CMK (cell line): ENCODE results near the gene UTY.

ENCODE experiments used
- DNase-seq: peaks from one replicate; pipeline ENCODE4 v3.0.0-alpha.2; 2010; ENCODE audit warnings: low read depth

UTY gene

DNA sequence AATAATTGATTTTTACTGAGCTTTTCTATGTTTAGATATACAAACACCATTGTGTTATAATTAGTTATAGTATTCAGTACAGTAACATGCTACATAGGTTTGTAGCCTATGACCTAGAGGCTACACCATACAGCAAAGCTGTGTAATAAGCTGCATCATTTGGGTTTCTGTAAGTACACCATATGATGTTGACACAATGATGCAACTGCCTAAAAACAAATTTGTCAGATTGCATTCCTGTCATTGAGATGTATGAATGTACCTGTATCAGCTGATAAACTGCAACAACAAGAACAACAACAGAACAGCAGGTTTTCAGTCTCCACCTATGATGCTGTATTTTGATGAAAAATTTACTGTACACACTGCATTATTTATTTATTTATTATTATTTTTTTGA, 64.3 kb downstream of the UTY start:
- no peak for DNase-seq

GRCh38 chrY:13398876-13399275, 81.0 kb downstream of the UTY start:
- no peak for DNase-seq

DNA sequence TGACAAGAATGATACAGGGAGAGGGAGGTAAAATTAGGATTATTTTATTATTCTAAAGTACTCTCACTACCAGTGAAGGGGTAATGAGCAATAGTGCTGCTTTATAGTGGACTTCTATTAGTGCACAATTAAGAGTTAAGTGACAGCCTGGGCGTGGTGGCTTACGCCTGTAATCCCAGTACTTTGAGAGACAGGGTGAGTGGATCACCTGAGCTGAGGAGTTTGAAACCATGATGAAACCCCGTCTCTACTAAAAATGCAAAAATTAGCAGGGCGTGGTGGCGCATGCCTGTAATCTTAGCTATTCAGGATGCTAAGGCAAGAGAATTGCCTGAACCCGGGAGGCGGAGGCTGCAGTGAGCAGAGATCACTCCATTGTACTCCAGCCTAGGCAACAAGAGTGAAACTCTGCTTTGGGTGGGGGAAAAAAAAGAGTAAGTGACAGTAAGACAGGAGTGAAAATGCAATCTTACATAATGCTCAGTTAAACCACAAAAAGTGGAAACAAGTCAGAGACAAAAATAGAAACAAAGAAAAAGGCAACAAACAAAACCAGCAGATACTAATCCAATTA, 98.6 kb downstream of the UTY start:
- no peak for DNase-seq

DNA sequence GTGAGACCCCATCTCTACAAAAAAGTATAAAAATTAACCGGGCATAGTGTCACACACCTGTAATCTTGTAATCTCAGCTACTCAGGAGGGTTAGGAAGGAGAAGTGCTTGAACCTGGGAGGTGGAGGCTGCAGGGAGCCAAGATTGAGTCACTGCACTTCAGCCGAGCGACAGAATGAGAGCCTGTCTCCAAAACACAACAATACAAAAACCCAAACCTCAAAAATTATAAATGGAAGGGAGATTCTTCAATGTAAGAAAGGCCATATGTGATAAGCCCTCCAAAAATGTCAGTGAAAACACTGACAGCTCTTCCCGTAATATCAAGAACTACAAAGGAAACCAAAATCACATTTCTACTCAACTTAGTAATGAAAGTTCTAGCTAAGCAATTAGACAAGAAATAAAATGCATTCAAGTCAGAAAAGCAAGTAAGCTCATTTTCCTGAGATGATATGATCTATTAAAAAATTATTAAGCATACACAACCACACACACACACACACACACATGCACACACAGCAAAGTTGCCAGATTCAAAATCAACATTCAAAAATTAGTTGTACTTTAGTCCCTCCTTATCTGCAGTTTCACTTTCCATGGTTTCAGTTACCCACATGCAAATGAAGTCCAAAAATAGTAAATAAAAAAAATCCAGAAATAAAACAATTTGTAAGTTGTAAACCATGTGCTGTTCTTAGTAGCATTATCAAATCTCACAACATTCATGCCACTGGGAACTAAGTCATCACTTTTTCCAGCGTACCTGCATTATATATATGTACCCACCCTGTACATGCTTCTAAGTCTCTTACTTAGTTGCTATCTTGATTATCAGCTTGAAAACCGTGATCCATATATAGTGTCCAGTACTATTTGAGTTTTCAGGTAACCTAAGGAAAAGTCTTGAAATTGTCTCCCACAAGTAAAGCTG, 108.7 kb downstream of the UTY start:
- DNase-seq, result no peak

- no peak for DNase-seq
Observed at GRCh38 chrY:13370245-13370644, 109.6 kb downstream of the UTY start.

DNA sequence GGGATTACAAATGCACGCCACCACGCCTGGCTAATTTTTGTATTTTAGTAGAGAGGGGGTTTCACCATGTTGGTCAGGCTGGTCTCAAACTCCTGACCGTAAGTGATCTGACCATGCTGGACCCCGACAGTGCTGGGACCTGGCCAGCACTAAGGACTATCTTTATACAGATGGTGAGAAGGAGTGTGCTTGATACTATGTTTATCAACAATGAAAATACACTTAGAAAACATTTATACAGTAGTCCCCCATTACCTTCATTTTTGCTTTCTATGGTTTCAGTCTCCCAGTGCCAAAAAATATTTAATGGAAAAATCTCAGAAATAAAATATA, 111.4 kb downstream of the UTY start:
- no peak for DNase-seq

DNA sequence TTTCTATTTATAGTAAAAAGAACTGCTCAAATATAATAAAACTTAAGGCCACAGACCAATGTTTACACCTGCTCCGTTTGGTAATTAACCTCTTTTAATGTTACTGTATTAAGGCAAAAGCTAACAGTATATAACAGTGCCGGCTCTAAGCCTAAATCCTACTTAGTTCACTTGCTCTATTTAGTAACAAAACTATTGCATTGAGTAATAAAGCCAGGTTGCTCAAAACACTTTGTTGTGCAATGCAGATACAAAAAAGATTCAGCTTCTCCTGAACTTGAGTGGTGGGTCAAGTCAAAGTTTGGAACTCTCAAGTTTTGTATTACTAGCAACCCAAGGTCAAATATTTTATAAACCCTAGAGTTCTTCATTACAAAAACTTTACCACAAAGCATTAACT, 116.2 kb downstream of the UTY start:
- no peak for DNase-seq

DNA sequence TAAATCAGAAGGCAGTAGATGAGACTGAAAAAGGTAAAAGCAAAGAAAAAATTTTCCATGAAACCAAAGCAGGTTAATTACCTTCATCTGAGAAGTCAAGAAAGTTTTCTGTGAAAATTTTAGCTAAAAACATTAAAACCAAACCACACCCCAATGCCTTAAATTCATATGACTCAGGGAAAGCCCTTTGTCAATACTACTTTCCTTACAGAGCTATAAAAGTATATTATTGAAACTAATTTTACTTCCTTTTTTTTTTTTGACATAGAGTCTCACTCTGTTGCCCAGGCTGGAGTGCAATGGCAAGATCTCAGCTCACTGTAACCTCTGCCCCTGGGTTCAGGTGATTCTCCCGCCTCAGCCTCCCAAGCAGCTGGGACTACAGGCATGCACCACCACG, 117.2 kb downstream of the UTY start:
- no peak for DNase-seq

GRCh38 chrY:13361656-13362636, 117.9 kb downstream of the UTY start:
- no peak for DNase-seq

DNA sequence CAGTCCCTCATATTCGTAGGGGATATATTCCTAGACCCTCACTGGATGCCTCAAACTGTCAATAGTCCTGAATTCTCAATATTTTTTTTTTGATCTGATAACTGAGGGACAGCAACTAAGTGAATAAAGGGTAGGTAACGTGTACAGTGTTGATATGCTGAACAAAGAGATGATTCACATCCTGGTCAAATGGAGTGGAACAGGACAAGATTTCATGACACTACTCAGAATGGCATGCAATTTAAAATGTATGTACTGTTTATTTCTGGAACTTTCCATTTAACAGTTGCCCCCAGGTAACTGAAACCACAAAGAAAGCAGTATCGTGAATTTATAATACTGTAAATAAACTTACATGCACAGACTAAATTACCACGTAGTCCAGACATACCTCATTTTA, 128.4 kb downstream of the UTY start:
- no peak for DNase-seq

DNA sequence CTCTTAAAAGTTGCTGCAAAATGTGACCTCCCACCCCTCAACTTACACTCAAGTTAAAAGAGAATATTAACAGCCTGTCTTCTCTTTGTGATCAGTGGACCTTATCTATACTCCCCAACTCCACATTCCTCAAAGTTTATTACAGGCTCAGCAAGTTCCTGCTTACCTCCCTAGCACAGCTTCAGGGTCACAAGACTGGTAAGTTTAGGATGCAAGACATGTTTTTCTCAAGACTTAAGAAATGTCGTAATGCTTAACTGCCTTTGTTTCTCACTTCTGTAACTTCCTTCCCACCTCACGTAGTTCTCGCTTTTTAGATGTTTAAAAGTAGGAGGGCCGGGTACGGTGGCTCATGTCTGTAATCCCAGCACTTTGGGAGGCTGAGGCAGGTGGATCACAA, 132.7 kb downstream of the UTY start:
- DNase-seq, result no peak

- DNase-seq, result no peak
Observed at GRCh38 chrY:13345549-13345948, 134.3 kb downstream of the UTY start.

DNA sequence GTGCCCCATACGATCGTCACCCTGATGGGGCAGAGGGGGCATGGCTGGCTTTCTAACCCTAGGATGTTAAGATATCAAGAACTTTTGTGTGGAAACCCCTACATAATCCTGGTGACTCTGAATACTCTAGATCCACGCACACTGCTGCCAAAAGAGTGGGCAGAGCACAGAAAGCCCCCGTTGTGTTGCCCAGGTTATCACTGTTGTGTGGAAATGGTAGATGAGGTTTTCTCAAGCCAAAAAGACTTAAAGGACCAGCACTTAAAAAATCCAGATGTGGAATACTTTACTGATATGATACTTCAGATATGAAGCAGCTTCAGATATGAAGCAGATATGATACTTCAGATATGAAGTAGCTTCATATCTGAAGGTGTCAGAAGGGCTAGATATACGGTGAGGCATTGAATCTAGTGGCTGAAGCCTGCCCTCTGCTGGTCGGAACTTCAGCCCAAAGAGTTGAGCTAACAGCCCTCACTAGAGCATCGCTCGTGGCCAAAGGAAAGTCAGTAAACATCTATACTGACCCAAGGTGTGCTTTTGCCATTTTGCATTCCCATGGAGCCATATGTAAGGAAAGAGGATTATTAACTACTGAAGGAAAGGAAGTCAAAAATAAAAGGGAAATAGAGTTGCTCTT, 136.4 kb downstream of the UTY start:
- peak; percentile 4 for DNase-seq

- no peak for DNase-seq
Observed at GRCh38 chrY:13339939-13340338, 139.9 kb downstream of the UTY start.

- no peak for DNase-seq
Observed at GRCh38 chrY:13339381-13339780, 140.5 kb downstream of the UTY start.

DNA sequence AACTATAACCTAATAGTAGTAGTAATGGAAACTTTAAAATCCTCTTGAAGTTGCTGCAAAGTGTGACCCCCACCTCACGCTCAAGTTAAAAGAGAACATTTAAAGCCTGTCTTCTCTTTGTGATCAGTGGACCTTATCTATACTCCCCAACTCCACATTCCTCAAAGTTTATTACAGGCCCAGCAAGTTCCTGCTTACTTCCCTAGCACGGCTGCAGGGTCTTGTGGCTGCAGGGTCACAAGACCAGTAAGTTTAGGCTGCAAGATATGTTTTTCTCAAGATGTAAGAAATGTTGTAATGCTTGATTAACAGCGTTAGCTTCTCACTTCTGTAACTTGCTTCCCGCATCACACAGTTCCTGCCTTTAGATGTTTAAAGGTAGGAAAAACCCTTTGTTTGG, 141.1 kb downstream of the UTY start:
- no peak for DNase-seq

- DNase-seq, result no peak
Observed at GRCh38 chrY:13337934-13338333, 141.9 kb downstream of the UTY start.

DNA sequence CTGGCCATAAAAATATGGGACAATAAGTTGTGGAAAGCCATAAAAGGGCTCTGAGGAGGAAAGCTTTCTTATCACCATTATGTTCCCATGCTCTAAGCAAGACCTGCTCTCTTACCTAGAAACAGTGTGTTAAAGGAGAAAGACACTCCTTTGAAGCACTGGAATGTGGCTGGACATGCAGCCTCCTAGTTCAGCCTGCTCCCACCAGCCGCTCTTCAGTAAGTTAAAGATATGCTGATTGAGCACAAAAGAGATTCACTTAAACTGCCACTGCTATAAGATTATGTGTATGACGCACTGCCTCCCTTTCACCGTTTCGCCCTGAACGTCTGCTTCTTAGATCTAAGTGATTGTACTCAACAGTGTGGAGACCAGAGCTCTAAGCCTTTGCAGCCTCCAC, 146.0 kb downstream of the UTY start:
- no peak for DNase-seq

GRCh38 chrY:13330651-13331050, 149.2 kb downstream of the UTY start:
- DNase-seq, result no peak

DNA sequence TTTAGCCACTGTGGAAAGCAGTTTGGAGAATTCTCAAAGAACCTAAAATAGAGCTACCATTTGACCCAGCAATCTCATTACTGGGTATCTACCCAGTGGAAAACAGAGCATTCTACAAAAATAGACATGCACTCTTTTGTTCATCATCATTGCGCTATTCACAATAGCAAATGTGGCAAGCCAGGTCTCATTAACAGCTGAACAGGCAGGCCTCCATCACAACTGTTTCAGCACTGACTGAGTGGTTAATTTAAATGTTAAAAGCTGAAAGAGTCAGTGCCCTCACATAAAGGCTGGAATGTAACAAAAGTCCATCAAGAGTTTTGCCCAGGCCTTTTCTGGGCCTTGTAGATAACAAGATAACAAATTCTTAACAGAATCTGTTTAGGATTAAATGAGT, 166.9 kb downstream of the UTY start:
- no peak for DNase-seq

GRCh38 chrY:13307959-13308358, 171.9 kb downstream of the UTY start:
- no peak for DNase-seq

DNA sequence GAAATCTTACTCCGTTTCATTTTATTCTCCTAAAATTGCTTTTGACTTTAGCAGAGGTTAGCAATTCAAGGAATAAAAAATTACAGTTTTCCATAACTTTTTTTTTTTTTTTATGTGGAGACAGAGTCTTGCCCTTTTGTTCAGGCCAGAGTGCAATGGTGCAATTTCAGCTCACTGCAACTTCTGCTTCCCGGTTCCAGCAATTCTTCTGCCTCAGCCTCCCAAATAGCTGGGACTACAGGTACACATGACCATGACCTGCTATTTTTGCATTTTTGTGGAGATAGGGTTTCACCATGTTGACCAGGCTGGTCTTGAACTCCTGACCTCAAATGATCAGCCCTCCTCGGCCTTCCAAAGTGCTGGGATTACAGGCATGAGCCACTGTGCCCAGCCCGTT, 179.0 kb downstream of the UTY start:
- DNase-seq, result no peak
